ENCODE results near the gene NVL.

NVL gene

GRCh38 chr1:224183591-224184312, 146.2 kb downstream of the NVL start:
- DNase-seq (ENCODE audit: low read depth): peak; percentile 80
- TF ChIP-seq CTCF (IDR thresholded peaks at IDR 0.05; ENCODE audit: insufficient read depth, low read depth, low read length, missing control alignments): no peak

GRCh38 chr1:224182866-224183590, 146.9 kb downstream of the NVL start, which contains the start of gene DEGS1:
DEGS1 (plus strand) TSS chr1:224183240; CDS start chr1:224183337, 97 bp downstream.
- peak; percentile 91 for DNase-seq (ENCODE audit: low read depth)
- no peak for TF ChIP-seq CTCF (IDR thresholded peaks at IDR 0.05; ENCODE audit: insufficient read depth, low read depth, low read length, missing control alignments)
- H3K4me3 ChIP-seq (ENCODE audit: low read depth, low read length): peak within 1 kb of the TSS; percentile 62

More at GRCh38 chr1:224183591-224184312, 146.2 kb downstream of the NVL start:
- peak overlapping the region; percentile 62 for H3K4me3 ChIP-seq (ENCODE audit: low read depth, low read length)

- DNase-seq (ENCODE audit: low read depth): peak; percentile 90
- H3K4me3 ChIP-seq (ENCODE audit: low read depth, low read length): peak overlapping the region; percentile 62
- TF ChIP-seq CTCF (IDR thresholded peaks at IDR 0.05; ENCODE audit: insufficient read depth, low read depth, low read length, missing control alignments): no peak
These were observed 147.7 kb downstream of the NVL start for GRCh38 chr1:224182057-224182865.

- no peak for TF ChIP-seq CTCF (IDR thresholded peaks at IDR 0.05; ENCODE audit: insufficient read depth, low read depth, low read length, missing control alignments)
- no peak overlapping the region for H3K4me3 ChIP-seq (ENCODE audit: low read depth, low read length)
- DNase-seq (ENCODE audit: low read depth): no peak
These were observed 148.5 kb downstream of the NVL start for GRCh38 chr1:224181453-224181810.

GRCh38 chr1:224180783-224181452, 149.1 kb downstream of the NVL start:
- H3K4me3 ChIP-seq (ENCODE audit: low read depth, low read length): no peak overlapping the region
- no peak for DNase-seq (ENCODE audit: low read depth)
- TF ChIP-seq CTCF (IDR thresholded peaks at IDR 0.05; ENCODE audit: insufficient read depth, low read depth, low read length, missing control alignments): no peak

GRCh38 chr1:224178894-224179293, 151.1 kb downstream of the NVL start:
- DNase-seq (ENCODE audit: low read depth): no peak
- TF ChIP-seq CTCF (IDR thresholded peaks at IDR 0.05; ENCODE audit: insufficient read depth, low read depth, low read length, missing control alignments): no peak

More at GRCh38 chr1:224178894-224179293, 151.1 kb downstream of the NVL start:
- H3K4me3 ChIP-seq (ENCODE audit: low read depth, low read length): no peak overlapping the region
